Measurements from ENCODE around the gene ST8SIA1.
"Not testable (repeated sequence)": the region's sequence is repeated elsewhere in the genome, so short reads cannot be mapped to it uniquely, and the experiment has no call there.

The ST8SIA1 gene, protein sequence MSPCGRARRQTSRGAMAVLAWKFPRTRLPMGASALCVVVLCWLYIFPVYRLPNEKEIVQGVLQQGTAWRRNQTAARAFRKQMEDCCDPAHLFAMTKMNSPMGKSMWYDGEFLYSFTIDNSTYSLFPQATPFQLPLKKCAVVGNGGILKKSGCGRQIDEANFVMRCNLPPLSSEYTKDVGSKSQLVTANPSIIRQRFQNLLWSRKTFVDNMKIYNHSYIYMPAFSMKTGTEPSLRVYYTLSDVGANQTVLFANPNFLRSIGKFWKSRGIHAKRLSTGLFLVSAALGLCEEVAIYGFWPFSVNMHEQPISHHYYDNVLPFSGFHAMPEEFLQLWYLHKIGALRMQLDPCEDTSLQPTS

DNA sequence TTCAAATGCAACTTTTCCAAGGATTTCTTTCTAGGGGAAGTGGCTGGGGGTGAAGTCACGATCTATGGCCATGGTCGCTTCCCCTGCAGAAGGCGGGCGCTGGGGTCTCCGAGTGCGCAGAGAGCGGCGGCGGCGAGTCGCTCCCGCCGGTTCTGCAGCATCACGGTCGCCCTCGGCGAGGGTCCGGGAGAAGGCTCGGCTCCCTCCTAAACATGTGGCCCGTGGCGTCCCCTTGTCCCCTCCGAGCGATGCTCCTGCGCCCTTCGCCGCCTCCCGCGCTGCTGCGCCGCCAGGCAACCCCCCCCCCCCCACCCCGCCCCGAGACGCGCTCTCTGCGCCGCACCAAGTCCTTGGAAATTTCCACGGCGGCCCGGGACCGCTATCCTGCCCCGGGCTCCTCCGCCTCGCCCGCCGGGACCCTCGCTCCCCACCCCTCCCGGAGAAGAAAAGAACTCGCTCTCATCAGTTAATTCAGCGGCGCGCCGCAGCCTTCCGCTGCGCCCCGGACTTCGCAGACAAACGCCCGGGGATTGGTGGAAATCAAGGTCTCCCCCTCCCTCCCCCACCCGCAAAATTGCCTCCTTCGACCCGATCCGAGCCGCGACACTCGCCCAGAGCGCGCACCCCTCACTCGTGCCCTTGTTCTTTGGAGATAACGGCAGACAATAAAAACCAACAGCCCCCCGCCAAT, at the start of gene ST8SIA1:
Gene ST8SIA1 (minus strand): TSS at position 298 of the 691 bp plus-strand sequence. CDS start 475 bp downstream, outside the sequence.
- peak in 1 of 2 donors; percentile 12 for DNase-seq

DNA sequence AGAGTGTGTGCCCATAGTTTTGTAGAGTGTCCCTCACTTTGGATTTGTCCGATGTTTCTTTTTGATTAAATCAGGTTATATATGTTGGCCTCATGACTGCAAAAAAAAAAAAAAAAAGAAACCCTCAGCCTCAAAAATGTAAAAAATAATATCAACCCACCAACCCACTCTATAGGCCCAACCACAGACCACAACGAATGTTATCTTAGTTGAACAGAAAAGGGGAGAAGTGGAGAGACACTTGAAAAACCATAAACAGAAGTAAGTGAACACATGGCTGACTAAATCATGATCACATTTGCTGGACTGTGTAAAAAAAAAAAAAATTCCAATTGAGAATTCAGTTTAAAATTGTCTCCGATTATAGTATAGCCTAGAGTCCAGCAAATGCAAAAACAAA, 45.5 kb upstream of the ST8SIA1 start:
- no peak for DNase-seq

DNA sequence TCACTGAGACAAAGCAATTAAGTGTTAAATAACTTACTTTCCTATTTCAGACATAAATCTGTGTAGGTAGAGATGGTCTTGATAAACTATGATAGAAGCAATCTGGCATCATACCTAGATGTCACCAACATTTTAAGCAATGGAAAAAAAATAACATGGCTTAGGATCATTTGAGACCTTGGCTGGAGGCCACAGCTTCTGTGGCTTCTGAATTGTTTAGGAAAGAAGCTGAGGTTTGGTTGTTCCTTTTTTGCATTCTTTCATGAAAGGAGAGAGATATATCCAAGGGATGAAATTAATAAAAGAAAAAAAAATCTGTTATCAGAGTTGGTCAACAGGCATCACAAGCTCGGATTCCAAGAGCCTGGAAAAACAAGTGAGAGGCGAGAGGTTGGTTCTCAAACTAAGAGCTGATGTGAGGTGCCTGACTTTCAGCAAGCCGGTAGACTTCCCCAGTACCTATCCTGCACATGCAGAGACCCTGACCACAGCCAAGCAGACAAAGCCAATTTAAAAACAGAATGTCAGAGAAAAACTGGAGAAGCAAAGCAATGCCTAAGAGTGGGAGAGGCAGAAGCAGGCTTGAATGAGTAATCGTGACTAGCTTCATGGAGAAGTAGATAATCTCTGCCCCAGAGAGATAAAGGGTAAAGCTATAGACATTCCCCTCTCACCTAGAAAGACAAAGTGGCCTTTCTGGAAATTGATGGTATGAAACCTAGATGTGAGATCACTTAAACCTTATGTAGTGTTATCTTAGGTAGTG, 43.4 kb upstream of the ST8SIA1 start:
- peak in 1 of 2 donors; percentile 25 for DNase-seq

DNA sequence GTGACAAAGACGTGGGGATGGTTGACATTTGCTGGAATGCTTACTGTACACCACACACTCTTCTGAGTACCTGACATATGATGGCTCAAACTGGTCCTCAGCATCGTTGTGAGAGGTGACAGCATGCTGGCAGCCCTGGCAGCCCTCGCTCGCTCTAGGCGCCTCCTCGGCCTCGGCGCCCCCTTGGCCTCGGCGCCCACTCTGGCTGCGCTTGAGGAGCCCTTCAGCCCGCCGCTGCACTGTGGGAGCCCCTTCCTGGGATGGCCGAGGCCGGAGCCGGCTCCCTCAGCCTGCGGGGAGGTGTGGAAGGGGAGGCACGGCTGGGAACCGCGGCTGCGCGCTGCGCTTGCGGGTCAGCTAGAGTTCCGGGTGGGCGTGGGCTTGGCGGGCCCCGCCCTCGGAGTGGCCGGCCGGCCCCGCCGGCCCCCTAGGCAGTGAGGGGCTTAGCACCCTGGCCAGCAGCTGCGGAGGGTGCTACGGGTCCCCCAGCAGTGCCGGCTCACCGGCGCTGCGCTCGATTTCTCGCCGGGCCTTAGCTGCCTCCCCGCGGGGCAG, 42.2 kb upstream of the ST8SIA1 start:
- DNase-seq: not testable (repeated sequence)

DNA sequence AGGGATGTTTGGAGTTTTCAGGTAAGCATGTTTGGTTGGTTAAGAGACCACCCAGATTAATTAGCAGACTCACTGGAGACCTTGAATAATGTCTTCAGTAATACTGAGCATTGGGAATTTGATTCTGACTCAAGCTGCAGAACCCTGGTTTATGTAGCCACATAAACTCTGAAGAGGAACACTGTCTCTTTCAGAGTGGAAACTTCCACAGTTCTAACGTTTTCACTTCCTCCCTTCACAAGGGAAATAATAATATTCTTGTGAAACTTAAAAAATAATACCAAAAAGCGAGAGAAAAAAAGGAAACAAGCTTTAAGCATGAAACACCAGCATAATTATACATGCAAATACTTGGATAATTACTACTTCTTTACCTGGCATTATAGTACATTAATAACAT, 40.0 kb upstream of the ST8SIA1 start:
- DNase-seq: peak; percentile 49 to 59

DNA sequence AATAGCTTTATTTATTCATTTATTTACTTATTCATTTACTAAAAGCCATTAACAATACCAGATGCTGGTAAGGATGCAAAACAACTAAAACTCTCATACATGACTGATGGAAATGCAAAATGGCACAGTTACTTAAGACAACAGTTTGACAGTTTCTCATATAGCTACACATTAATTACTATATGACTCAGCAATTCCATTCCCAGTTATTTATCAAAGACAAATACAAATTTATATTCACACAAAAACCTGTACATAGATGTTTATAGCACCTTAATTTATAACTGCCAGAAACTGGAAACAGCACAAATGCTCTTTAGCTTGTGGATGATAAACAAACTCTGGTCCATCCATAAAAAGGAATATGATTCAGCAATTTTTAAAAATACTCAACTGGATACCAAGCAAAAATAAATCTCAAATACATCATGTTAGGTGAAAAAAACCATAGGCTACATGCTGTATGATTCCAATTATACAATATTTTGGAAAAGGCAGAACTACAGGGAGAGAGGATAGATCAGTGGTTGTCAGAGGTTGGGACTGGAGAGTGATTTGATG, 37.9 kb upstream of the ST8SIA1 start:
- DNase-seq: no peak

DNA sequence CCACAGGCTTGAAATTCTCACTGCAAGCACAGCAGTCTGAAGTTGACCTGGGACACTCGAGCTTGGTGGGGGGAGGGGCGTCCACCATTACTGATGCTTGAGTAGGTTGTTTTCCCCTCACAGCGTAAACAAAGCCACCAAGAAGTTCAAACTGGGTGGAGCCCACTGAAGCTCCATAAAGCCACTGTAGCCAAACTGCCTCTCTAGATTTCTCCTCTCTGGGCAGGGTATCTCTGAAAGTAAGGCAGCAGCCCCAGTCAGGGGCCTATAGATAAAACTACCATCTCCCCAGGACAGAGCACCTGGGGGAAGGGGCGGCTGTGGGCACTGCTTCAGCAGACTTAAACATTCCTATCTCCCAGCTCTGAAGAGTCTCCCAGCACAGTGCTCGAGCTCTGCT, 31.7 kb upstream of the ST8SIA1 start:
- no peak for DNase-seq

DNA sequence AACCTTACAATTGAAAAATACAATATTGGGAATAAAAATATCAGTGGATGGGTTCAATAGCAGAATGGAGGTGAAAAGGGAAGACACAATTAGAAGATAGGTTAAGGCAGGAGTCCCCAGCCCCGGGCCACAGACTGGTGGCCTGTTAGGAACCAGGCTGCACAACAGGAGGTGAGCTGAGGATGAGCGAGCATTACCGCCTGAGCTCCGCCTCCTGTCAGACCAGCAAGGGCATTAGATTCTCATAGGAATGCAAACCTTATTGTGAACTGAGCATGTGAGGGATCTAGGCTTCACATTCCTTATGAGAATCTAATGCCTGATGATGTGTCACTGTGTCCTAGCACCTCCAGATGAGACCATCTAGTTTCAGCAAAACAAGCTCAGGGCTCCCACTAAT, 27.3 kb upstream of the ST8SIA1 start:
- DNase-seq: no peak

DNA sequence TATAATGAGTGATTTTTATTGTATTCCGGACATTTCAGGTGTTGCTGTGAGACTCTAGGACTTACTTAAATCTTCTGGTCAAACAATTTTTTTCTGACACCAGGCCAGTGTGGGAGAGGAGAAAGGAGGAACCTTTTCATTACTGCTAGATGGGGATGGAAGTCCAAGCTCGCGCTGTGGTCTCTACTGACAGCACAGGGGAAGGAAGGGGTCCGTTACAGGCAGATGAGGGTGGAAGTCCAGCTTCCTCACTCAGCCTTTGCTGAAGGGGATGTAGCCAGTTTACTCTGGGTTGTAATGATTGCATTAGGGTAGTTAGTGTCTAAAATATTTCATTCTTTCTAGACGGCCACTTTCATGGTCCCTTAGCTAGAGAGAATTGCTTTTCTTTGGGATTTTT, 26.3 kb upstream of the ST8SIA1 start:
- peak in 1 of 2 donors; percentile 18 for DNase-seq

DNA sequence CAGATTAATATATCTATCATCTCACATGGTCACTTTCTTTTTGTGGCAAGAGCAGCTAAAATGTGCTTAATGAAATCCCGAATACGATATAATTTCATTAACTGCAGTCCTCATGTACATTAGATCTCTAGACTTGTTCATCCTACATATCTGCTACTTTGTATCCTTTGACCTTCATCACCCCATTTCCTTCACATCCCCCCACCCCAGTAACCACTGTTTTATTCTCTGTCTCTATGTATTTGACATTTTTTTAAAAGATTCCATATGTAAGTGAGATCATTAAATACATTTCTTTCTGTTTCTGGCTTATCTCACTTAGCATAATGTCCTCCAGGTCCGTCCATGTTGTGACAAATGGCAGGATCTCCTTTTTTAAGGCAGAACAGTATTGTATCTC, 23.0 kb upstream of the ST8SIA1 start:
- no peak for DNase-seq

DNA sequence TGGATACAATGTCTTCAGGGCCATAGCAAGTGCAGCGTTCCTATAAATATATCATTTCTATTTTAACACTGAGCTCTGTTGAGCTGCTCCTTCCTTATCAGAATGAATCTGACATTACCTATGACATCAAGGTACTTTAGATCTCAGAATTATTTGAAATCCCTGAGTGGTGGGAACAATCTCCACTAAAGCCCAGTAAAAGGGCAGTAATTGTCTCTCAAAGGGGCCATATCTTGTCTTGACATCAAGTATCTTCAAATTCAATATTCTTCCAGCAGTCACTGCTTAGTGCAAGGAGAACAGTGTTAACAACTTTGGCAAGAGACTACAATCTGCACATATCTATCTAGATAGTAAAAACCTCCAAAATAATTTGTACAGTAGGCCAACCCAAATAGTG, 21.7 kb upstream of the ST8SIA1 start:
- DNase-seq: no peak

DNA sequence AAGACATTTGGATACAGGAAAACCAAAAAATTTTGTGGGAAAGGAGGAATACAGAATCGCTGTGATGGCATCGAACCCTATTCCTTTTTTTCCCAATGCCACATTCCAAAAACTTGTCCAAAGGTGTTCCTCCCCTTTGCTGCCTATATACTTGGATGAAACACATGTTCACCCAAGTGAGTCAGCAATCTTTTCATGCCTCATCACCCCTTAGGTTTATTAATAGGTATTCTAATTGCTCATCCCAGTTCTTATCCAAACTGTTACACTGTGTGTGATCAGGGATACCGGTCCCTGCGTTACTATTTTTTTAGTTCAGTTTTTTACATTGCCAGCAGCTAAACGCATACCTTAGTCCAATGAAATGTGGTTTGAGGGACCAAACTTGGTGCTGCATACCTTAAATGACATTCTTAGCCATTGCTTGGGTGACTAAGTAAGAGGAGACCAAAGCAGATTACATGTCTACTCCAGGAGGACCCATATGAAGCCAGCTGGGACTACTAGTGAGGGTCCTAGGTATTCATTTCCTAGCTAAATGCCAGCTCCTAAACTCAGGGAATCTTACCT, 20.6 kb upstream of the ST8SIA1 start:
- no peak for DNase-seq

DNA sequence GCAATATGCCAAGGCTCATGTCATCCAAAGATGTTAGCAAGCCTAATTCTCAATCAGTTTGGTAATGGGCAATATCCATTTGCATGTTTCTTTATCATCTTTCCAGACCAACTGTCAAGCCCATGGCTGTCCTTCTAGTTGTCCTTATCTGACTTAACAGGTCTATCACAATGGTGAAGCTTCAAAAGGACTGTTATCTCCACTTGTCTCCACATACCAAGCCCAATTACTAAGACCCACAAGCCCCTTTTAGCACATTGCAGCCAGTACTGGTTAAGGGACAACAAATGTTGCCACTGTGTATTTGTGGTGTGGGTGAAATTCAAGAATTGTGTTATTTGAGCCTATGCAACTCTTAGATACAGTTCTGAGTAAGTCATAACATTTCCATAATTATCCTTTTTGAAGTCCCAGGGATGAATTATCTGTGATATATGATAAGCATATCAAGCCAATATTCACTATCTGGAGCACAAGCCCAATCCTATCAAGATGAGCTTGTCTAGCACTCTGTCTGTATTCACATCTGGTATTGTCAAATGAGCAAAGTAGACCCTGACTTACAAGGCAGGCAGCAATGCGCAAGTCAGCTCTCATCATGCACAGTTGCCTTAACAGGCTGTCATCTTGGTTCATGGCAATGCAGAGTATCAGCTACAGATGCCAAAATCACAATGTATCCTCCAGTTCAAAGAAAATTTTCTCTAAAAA, 19.3 kb upstream of the ST8SIA1 start:
- no peak for DNase-seq

DNA sequence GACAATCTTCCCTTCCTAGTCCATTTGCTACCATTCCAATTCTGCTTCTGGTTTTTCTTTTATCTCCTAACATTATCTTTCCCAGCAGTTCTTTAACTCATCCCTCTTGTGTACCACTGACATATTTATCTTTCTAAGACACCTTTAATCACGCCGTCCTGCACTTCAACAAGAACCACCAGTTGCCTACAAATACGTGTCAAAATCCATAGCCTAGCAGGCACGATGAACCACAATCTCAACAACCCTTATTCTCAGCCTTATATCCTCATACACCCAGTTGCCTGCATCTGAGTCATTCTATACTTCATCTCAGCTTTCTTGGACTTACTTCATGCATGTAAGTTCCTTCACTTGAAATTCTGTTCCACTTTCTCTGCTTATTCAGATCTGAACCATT, 16.4 kb upstream of the ST8SIA1 start:
- DNase-seq: no peak

DNA sequence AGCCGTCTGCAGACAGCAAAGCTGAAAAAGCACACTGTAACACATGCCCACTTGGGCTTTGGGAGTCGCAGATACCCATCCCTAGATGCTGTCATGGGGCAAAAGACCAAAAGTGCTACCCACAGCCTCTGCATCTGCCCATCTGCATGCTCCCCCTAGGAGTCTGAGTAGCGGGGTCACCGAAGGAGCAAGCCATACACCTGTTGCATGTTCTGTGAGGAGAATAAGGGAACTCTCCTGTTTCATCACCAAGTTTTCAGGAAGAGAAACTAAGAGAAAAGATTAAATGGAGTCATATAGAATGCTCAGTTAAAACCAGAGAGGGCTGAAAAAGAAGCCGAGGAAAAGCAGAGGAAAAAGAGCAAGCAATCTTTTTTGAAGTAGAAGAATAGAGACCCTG, 13.7 kb upstream of the ST8SIA1 start:
- peak in 1 of 2 donors; percentile 12 for DNase-seq

DNA sequence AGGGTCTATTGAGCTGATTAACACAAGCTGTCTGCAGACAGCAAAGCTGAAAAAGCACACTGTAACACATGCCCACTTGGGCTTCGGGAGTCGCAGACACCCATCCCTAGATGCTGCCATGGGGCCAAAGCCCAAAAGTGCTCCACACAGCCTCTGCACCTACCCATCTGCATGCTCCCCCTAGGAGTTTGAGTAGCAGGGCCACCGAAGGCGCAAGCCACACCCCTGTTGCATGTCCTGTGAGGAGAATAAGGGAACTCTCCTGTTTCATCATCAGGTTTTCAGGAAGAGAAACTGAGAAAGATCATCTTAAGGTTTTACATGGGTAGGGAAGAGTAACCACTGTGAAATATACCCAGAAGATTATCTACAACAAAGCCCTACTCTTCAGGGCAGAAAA, 5.6 kb upstream of the ST8SIA1 start:
- DNase-seq: peak; percentile 80 to 83

DNA sequence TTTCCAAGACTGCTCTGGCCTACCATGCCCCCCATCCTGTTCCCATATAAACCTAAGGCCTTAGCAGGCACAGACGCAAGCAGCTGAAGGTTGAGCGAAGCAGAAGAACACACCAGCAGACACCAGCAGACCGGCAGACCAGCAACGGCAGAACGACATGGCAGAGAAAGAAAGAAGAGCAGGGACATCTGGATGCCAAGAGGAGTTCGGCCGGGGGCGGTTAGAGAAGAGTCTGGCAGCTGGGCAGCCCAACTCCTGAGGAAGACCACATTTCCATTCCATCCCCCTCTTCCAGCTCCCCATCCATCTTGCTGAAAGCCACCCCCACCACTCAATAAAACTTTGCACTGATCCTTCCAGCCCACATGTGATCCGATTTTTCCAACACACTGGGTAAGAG, 5.2 kb upstream of the ST8SIA1 start:
- DNase-seq: no peak

DNA sequence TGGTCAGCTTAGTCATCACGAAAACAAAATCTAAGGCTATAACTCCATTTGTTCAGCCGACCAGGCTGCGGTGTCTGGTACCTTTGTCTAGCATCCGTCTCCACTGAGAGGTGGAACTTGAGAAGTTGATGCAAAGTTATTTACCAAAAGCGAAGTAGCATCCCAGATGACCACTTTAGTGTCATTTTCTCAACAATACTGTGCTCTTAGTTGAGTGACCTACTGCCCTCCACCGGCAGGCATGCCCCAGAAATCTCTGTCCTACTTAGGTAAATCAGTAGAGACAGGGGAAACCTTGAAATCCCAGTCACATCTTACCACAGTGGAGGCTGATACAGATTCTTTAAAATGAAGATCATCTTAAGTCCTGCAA, 1.3 kb upstream of the ST8SIA1 start:
- DNase-seq: no peak

DNA sequence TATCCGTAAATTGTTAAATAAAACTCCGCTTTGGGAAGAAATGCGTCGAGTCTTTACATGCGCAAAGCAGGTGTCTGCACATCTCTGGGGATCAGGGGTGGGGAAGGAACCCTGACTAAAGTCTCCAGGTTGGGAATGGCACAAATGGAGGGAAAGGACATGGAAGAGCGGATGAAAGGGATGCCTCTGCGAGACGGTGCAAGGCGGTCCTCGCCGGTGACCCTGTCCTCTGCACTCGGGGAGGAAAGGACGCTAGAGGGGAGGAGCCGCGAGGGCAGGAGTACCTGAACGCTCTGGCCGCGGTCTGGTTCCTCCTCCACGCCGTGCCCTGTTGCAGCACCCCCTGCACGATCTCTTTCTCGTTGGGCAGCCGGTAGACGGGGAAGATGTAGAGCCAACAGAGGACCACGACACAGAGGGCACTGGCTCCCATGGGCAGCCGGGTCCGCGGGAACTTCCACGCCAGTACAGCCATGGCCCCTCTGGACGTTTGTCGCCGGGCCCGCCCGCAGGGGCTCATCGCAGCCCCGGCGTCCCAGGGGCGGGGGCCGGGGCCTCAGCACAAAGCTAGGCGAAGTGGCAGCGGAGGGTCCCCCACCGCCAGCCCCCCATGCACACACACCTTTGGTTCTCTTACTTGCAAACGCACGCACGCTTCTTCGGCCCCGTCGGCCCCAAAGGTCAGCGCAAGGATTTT, 646 bp downstream of the ST8SIA1 start:
- DNase-seq: no peak

DNA sequence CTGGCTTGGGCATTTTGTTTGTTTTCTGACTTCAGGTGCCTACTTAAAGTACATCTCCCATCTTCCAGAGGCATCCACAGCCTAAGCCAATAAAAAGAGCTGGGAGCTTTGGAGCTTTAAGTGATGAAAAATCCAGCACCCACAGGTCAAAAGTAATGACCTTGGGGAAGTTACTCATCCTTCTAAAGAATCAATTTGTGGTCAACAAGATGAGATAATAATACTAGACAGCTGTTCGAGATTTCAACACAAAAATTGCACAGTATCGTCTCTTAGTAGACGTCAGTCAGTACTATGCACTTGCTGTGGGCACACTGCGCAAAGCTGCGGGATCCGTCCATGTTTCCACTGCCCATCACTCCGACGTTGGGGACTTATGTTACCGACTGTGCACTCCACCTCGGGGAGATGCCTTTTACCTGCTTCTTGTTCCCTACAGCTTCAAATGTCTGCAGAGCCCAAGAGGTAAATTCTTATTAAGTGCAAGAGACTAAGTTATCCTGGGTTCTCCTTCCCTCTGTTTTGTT, 1.3 kb downstream of the ST8SIA1 start:
- peak; percentile 5 to 24 for DNase-seq

DNA sequence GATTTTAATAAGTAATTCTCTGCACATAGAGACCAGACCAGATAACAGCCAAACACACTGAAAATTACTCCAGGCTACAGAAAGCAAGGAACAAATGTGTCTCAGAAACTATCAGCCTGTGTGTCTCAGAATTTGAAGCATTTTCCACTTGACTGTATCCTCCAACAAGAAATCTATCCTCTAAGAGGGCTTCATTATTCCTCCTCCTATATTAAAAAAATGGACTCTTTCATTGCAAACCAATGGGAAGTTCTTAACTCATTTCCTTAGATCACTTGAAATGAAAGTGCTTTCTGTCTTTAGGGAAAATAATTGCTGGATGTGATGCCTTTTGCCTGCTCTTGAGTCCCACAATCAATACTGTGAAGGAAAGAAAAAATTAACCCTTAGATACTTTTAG, 2.3 kb downstream of the ST8SIA1 start:
- no peak for DNase-seq

Data from inflammatory macrophage treated with lipopolysaccharide for 1 hour (primary cell).